GM12878 (cell line): Measurements from ENCODE around the gene TREML1.

Experiments
- BACH1 ChIP-seq: fragments of 450-650 bp; IDR thresholded peaks from 2 replicates; pipeline ENCODE4 v1.6.1; 2017; ENCODE audit warnings: mild to moderate bottlenecking, borderline replicate concordance
- CTCF ChIP-seq, 3 experiments: IDR thresholded peaks in 2 of 3; conservative IDR thresholded peaks in 1 of 3; 2 replicates each; pipeline ENCODE4 v1.5.1; 2011; ENCODE audit warnings: low read depth in 3 of 3, low read length in 3 of 3, mild to moderate bottlenecking in 3 of 3, control low read depth in 2 of 3, moderate library complexity in 2 of 3, inconsistent platforms in 1 of 3, mixed read lengths in 1 of 3; ENCODE audit not compliant: control insufficient read depth in 2 of 3, insufficient read depth in 1 of 3; ENCODE audit errors: extremely low read depth in 1 of 3
- EZH2 ChIP-seq: IDR thresholded peaks from 2 replicates; pipeline ENCODE4 v1.6.1; 2012; ENCODE audit warnings: low read depth, mild to moderate bottlenecking, control low read depth, inconsistent platforms, low read length, borderline replicate concordance; ENCODE audit not compliant: control insufficient read depth
- MTA3 ChIP-seq: IDR thresholded peaks from 2 replicates; pipeline ENCODE4 v1.6.1; 2012; ENCODE audit warnings: low read length, inconsistent platforms, borderline replicate concordance
- POLR2AphosphoS5 ChIP-seq: IDR thresholded peaks from 2 replicates; pipeline ENCODE4 v1.6.1; 2011; ENCODE audit warnings: mild to moderate bottlenecking, low read length, inconsistent platforms
- RB1 ChIP-seq: fragments of 450-650 bp; formaldehyde crosslinking; IDR thresholded peaks from 2 replicates; pipeline ENCODE4 v1.6.1; 2017; ENCODE audit warnings: mild to moderate bottlenecking, borderline replicate concordance
- SP1 ChIP-seq: IDR thresholded peaks from one replicate; pipeline ENCODE4 v1.6.1; 2011; ENCODE audit warnings: low read depth, low read length
- ZNF274 ChIP-seq: IDR thresholded peaks from one replicate; pipeline ENCODE4 v1.8.0; 2011; ENCODE audit not compliant: insufficient read length, insufficient read depth
- TF ChIP-seq, protein P1 (sequence below): IDR thresholded peaks from 2 replicates; pipeline ENCODE4 v1.6.1; 2012; ENCODE audit warnings: low read length, inconsistent platforms

- TF ChIP-seq RB1 = no peak
- TF ChIP-seq EZH2 = no peak
- TF ChIP-seq CTCF (IDR thresholded peaks at IDR 0.05 in 2 of 3, conservative IDR thresholded peaks at IDR 0.05 in 1 of 3; ENCODE audit: control insufficient read depth in 2 of 3, extremely low read depth in 1 of 3, insufficient read depth in 1 of 3, low read depth in 3 of 3, low read length in 3 of 3) = no peak
- TF ChIP-seq MTA3 = no peak
- TF ChIP-seq SP1 = no peak
- TF ChIP-seq, protein P1, sequence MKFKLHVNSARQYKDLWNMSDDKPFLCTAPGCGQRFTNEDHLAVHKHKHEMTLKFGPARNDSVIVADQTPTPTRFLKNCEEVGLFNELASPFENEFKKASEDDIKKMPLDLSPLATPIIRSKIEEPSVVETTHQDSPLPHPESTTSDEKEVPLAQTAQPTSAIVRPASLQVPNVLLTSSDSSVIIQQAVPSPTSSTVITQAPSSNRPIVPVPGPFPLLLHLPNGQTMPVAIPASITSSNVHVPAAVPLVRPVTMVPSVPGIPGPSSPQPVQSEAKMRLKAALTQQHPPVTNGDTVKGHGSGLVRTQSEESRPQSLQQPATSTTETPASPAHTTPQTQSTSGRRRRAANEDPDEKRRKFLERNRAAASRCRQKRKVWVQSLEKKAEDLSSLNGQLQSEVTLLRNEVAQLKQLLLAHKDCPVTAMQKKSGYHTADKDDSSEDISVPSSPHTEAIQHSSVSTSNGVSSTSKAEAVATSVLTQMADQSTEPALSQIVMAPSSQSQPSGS = no peak
- TF ChIP-seq POLR2AphosphoS5 = no peak
- TF ChIP-seq ZNF274 = no peak
- TF ChIP-seq BACH1 = no peak
These were observed 50.3 kb downstream of the TREML1 start for GRCh38 chr6:41103847-41104246.
